Jurkat, Clone E6-1 (cell line): ENCODE results near the gene LANCL3. TPM values are rescaled to one million over a fixed set of nuclear protein-coding genes. Genes with fewer than 3 reads are reported as not detected.
"Not testable (repeated sequence)": the region's sequence is repeated elsewhere in the genome, so short reads cannot be mapped to it uniquely, and the experiment has no call there.

Experiments
- DNase-seq: peaks from one replicate; pipeline ENCODE4 v3.0.0-alpha.2; 2011; ENCODE audit warnings: low read depth, low spot score
- H3K4me3 ChIP-seq: 2 replicates; pipeline ENCODE4 v1.5.1; 2011; ENCODE audit warnings: mild to moderate bottlenecking, low read length, control low read depth, moderate library complexity
- polyA plus RNA-seq: library from polyadenylated mRNA; unstranded; fragments of >200 nt; gene quantifications from one replicate; pipeline ENCODE4 v1.2.1, GENCODE V29; 2012; ENCODE audit warnings: missing spikeins; ENCODE audit not compliant: insufficient read length, insufficient read depth

LANCL3 gene
- polyA plus RNA-seq = 0.34 TPM

DNA sequence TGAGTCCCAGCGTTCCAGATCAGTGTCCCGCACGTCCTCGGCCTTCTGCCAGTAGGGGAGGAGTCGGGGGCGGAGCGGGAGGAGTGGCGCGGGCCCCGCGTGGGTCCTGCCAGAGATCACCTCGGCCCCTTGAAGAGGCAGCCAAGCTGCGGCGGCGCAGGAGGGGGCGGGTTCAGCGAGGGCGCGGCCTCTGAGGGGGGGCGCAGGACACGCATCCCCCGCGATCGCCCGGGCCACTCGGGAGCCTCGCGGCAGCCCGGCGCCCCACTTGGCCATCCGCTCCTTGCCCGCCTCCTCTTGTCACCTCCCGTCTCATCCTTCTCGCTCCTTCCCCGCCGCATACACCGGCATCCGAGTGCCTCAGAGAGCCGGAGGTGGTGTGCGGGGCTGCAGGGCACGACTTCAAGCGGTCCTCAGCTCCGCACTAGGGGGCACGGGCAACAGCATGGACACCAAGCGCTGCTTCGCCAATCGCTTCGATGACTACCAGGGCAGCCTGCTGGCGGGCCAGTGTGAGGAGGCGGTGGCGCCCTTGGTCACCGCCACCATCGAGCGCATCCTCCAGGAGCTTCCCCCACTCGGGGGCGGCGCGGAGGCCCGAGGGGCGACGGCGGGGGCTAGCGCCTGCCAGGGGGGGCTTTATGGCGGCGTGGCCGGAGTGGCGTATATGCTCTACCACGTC lies at the start of gene LANCL3:
TSS of gene LANCL3 (plus strand) at position 236 of the 682 bp plus-strand sequence. CDS start at position 446, 210 bp downstream.
- peak within 1 kb of the TSS; percentile 31 for H3K4me3 ChIP-seq

DNA sequence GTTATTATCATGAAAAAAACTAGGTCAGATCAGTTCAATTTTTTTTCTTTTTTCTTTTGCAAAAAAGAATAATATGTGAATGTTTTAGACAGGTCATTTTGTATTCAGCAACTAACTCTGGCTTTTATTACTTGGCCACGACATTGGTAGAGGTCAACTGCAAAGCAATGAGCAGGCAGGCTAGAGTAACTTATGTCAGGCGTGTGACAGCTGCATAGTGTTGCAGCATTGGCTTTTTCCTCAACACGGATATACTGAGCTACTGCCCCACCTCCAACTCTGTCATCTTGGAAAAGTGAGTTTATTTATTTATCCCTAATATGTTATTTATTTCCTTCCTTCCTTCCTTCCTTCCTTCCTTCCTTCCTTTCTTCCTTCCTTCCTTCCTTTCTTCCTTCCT lies 47.8 kb upstream of the LANCL3 start:
- not testable (repeated sequence) for DNase-seq, H3K4me3 ChIP-seq

More for the DNA sequence above, at the start of gene LANCL3:
- not testable (repeated sequence) for DNase-seq

DNA sequence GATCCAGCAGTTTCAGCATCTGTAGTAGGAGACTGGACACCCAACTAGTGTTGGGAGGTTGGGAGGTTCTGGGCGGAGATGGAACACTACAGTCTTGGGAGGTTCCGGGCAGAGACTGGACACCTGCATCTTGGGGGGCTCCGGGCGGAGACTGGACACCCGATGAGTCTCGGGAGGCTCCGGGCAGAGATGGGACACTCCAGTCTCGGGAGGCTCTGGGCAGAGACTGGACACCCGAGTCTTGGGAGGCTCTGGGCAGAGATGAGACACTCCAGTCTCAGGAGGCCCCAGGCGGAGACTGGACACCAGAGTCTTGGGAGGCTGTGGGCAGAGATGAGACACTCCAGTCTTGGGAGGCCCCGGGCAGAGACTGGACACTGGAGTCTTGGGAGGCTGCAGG lies 29.5 kb upstream of the LANCL3 start:
- no peak for DNase-seq
- no peak overlapping the region for H3K4me3 ChIP-seq

DNA sequence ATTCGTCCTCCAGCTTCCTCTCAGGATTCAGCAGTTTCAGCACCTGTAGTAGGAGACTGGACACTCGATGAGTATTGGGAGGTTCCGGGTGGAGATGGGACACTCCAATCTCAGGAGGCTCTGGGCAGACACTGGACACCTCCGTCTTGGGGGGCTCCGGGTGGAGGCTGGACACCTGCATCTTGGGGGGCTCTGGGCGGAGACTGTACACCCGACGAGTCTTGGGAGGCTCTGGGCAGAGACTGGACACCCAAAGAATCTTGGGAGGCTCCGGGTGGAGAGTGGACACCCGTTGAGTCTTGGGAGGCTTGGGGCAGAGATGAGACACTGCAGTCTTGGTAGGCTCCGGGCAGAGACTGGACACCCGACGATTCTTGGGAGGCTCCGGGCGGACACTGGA lies 28.7 kb upstream of the LANCL3 start:
- no peak for DNase-seq
- H3K4me3 ChIP-seq = no peak overlapping the region

DNA sequence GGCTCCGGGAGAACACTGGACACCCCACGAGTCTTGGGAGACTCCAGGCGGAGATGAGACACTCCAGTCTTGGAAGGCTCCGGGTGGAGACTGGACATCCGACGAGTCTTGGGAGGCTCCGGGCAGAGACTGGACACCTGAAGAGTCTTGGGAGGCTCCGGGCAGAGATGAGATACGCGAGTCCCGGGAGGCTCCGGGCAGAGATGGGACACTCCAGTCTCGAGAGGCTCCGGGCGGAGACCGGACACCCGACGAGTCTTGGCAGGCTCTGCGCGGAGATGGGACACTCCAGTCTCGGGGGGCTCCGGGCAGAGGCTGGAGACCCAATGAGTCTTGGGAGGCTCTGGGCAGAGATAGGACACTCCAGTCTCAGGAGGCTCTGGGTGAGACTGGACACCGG lies 28.1 kb upstream of the LANCL3 start:
- no peak for DNase-seq
- no peak overlapping the region for H3K4me3 ChIP-seq

DNA sequence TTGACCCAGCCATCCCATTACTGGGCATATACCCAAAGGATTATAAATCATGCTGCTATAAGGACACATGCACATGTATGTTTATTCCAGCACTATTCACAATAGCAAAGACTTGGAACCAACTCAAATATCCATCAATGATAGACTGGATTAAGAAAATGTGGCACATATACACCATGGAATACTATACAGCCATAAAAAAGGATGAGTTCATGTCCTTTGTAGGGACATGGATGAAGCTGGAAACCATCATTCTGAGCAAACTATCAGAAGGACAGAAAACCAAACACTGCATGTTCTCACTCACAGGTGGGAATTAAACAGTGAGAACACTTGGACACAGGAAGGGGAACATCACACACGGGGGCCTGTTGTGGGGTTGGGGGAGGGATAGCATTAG lies 26.9 kb upstream of the LANCL3 start:
- DNase-seq = not testable (repeated sequence)

DNA sequence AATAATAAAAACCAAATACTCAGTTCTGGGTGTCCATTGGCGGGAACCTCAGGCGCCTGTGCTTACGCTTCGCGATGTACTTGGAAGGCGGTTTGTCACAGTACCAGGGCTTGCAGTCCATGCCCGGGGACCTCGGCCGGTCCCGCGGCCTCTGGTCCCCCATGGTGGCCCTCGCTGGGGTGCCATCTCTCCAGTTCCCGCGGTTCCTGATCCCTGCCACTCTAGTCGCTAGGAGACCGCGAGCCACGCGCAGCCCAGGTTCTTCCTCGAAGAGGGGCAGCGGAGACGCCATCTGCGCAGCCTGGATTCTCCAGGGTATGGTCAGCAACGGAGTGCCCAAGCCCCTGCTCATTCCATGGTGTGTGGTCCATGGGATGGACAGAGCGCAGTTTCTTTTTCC lies 26.4 kb upstream of the LANCL3 start:
- no peak overlapping the region for H3K4me3 ChIP-seq
- no peak for DNase-seq

More for the DNA sequence above, 26.9 kb upstream of the LANCL3 start:
- not testable (repeated sequence) for H3K4me3 ChIP-seq

DNA sequence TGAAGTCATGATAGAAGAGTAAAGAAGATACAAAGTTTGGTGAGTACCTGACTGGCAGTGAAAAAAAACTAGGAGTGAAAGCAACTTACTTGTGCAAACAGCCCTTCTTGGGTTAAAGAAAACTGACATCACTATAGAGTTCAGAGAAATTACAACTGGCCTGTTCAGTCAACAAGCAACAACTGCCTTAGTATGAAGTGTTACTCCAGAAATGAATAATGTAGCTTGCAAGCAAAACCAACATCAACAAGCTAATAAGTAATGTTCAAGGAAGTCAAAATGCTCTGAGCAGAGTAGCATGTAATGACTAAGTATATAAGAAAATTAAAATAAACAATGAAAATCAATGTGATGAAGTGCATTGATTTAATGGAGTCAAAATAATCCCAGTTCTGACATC lies 21.8 kb upstream of the LANCL3 start:
- H3K4me3 ChIP-seq, DNase-seq: not testable (repeated sequence)

DNA sequence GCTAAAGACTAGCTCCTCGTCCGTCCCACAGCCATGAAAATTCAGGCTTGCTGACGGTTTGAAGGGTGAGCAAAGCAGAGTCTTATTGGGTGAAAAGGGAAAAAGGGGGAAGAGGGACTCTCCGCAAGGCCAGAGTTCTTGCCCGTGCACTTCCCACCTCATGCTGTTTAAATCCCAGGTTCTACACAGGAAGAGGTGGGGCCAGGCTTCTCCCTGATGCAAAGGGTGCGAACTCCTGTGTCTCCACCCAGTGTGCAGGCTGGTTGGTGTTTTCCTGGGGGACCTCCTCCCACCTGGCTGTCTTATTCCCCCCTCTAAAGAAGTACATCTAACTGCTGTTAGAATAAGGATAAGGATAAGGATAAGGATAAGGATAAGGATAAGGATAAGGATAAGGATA lies 18.0 kb upstream of the LANCL3 start:
- no peak overlapping the region for H3K4me3 ChIP-seq
- DNase-seq = no peak

DNA sequence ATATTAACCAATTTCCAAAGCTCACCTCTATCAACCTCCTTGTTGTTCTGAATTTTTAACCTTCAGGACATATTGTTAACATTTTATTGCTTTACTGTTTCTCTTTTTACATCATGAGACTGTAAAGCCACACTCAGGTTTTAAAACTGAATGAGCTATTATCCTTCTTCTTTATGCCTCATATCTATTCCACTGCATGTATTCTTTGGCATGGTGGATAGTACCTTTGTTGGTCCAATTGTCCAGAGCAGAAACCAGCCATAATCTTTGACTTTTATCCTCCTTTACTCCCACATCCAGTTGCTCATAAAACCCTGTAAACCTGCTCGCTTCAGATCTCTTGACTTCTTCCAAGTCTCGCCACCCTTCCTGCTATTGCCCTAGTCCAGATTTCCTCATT lies 6.2 kb upstream of the LANCL3 start:
- not testable (repeated sequence) for H3K4me3 ChIP-seq, DNase-seq

DNA sequence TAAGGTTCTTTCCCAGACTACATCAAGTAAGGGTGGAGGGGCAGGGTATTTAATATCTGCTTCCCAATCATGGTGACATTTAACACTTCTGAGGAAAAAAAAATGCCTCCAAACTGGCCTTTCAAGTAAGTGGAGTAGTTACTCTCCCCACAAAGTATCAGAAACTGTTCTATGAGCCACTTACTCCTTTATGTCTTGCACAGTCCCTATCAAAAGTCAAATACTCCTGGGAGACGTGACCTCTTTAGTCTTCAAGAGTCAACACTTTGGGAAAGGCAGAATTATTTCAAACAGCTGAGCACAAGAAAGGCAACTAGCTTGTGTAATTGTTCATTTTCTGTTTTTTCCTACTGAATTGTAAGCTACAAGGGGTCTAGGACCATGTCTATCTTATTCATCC lies 1.1 kb upstream of the LANCL3 start:
- not testable (repeated sequence) for H3K4me3 ChIP-seq, DNase-seq

DNA sequence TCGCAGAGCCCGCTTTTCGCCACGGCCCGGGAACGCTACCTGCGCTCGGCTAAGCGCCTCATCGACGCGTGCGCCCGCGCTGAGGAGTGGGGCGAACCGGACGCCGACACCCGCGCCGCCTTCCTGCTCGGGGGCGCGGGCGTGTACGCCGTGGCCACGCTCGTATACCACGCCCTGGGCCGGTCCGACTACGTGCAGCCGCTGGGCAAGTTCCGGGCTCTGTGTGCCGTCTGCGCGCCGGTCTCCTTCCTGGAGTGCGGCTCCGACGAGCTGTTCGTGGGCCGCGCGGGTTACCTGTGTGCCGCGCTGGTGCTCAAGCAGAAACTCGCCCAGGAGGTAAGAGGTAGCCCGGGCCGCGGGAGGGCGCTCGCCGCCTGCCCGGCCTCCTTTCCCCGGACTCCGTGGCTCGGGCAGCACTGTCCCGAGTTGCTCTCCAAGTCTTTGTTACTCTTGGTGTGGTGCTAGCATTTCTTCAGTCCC lies 687 bp downstream of the LANCL3 start:
- peak overlapping the region; percentile 31 for H3K4me3 ChIP-seq
- DNase-seq = not testable (repeated sequence)

DNA sequence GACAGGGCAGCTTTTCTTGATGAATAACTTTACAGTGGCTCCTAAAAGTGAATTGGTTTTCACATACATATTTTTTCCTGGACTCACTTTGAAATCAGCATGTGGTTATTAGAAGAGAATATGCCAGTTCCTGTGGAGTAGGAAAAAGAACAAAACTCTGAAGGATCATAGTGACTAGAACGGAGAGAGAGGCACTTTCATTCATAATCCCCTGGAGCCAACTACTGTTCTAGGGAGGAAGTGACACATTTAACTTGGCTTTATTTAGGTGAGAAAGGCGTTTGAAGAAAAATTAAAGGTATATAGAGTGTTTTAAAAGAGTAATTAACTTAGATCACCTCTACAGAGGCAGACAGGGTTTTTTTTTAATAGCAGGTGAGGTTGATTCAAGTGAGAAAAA lies 1.7 kb downstream of the LANCL3 start:
- not testable (repeated sequence) for H3K4me3 ChIP-seq
- peak; percentile 1 for DNase-seq

DNA sequence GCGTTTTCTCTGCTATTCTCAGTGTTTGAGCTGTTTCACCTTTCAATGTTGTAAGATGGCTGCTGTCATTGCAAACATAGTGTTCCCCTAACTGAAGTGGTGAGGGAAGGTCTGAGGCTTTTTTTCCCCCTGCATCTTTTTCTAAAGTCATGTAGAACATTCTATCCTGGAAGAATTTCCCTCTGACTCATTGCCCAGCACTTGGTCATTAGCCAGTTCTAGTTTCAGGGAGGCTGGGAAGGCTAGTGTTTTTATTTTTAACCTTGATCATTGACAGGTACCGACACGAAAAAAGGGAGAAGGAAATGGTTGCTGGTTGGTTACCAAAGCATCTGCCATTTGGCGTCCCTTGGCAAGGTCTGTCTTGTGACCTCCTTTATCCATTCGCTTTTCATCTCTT lies 6.6 kb downstream of the LANCL3 start:
- no peak overlapping the region for H3K4me3 ChIP-seq
- DNase-seq = no peak

DNA sequence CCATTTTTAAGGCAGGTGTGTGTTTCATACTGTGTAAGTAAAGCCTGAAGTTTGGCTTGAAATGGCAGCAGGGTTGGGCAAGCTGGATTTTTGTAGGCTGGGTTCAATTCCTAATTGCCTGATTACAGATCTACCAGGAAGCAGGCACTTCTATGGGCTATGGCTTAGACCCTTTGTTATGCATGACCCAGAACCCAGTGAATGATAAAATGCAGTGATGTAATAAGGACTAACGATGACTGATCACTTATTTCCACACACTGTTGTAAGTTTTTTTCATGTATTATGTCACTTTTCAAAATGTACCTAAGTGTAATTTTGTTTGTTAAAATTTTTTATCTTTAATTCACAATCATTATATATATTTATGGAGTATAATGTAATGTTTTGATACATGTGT lies 8.6 kb downstream of the LANCL3 start:
- H3K4me3 ChIP-seq = no peak overlapping the region
- DNase-seq = no peak

DNA sequence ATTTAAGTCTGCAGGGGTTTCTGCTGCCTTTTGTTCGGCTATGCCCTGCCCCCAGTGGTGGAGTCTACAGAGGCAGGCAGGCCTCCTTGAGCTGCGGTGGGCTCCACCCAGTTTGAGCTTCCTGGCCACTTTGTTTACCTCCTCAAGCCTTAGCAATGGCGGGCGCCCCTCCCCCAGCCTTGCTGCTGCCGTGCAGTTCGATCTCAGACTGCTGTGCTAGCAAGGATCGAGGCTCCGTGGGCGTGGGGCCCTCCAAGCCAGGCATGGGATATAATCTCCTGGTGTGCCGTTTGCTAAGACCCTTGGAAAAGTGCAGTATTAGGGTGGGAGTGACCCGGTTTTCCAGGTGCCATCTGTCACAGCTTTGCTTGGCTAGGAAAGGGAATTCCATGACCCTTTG lies 15.9 kb downstream of the LANCL3 start:
- not testable (repeated sequence) for DNase-seq, H3K4me3 ChIP-seq

DNA sequence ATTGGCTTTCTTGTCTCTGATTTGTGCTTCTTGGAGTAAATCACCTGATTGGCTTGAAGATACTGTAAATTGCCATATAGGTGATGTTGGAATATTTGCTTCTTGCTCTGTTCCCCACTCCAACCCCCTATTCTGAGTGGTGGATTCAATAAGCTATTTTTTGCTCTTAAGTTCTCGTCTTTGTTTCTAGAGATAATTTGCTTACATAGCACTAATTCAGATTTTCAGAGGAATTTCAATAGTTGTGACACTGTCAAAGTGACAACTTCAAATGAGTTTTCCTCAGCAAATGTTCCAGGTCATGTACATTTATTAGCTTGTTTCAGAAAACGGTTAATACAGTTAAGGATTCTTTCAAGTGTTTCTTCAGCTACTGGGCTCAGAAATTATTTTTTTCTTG lies 18.6 kb downstream of the LANCL3 start:
- no peak overlapping the region for H3K4me3 ChIP-seq

DNA sequence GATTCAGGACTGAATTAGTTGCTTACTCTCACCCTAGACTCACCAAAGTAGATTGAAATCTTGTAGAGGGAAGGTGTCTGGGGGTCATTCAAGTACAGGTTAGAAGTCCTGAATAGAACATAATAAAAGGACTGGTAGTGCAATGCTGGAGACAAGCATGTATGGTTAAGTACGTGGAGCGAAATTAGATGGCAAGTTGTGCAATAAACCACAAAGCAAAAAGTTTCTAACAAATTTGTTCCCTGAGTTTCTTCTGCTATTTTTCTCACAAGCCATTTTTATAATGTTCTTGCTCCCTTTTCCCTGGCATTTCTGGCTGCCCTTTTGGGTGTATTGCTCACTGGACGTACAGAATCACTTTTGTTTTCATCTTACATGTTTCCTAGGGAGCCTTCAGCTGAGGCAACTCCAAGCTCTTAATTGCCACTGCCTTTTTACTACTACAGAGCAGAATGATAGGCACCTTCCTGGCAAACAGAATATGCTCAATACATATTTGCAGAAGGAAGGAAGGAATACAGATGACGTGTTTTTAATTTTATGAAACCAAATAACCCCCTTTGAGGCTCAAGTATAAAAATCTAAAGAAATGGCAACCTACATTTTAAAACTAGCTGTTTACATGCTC lies 23.4 kb downstream of the LANCL3 start:
- no peak overlapping the region for H3K4me3 ChIP-seq
- no peak for DNase-seq

More for the DNA sequence above, 18.6 kb downstream of the LANCL3 start:
- no peak for DNase-seq

DNA sequence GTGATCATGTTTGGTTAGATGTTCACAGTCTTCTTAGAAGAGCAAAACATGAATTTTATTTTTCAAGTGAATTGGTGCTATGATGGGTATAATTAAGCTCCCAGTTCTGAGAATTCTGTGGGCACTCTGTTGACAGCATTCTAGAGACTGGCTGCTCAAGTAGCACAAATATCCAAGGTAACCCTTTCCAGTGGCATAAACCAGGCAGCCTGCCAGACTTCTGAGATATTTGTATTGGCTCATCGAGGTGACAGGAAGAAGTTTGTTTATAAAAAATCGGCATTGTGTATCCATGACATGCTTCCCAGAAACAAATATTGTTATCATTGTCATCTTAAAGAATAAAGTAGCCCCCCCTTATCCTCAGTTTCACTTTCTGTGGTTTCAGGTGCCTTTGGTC lies 28.3 kb downstream of the LANCL3 start:
- DNase-seq = no peak
- H3K4me3 ChIP-seq = no peak overlapping the region

DNA sequence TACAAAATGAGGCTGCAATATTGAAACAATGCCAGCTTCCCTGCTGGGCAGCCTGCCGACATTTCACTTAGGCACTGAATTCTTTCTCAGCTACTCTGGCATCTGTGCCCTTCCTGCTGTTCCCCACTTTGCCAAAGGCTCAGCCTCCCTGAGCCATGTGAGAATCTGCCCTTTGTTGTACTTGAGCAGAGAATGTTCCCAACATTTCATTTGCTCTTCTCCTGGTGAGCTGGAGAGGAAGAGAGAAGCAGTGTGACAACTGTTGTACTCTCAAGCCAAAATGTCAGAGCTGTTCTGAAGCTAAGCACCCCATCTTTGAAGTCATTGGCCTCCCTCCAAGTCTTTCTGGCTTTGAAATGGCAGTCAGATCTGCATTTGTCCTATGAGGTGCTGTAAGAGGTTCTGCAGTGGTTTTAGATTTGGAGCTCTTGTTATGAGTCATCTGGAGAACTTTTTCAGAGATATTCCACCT lies 32.5 kb downstream of the LANCL3 start:
- peak; percentile 5 for DNase-seq
- H3K4me3 ChIP-seq = no peak overlapping the region
